Activated T-helper 1 cell treated with anti-CD3 and anti-CD28 coated beads, Interleukin-12 subunit alpha, Interleukin-12 subunit beta, Interleukin-2, Interleukin-4 antibody, amounts not matched to agents 30 ng/mL and 10 ng/mL and 1 ng/mL, durations not matched to agents 14 hours and 24 hours and 36 hours (primary cell): ENCODE results near the gene PIGL. TPM values are rescaled to one million over a fixed set of nuclear protein-coding genes. Genes with fewer than 3 reads are reported as not detected.
"Not testable (repeated sequence)": the region's sequence is repeated elsewhere in the genome, so short reads cannot be mapped to it uniquely, and the experiment has no call there.

Source experiments
- DNase-seq: peaks from one replicate; pipeline ENCODE4 v3.0.0; 2021; ENCODE audit warnings: low spot score
- H3K27ac Mint-ChIP-seq: one replicate; pipeline ENCODE4 v1.8.0; 2021; ENCODE audit warnings: mild to moderate bottlenecking, mixed read lengths
- H3K27me3 Mint-ChIP-seq: one replicate; pipeline ENCODE4 v1.8.0; 2022; ENCODE audit warnings: mild to moderate bottlenecking, moderate library complexity, mixed read lengths; ENCODE audit not compliant: insufficient read depth
- H3K36me3 Mint-ChIP-seq: one replicate; pipeline ENCODE4 v1.8.0; 2021; ENCODE audit warnings: low read depth, mixed read lengths
- H3K4me1 Mint-ChIP-seq: one replicate; pipeline ENCODE4 v1.8.0; 2021; ENCODE audit warnings: low read depth, mixed read lengths
- H3K4me3 Mint-ChIP-seq: one replicate; pipeline ENCODE4 v1.8.0; 2021; ENCODE audit warnings: mild to moderate bottlenecking, moderate library complexity, mixed read lengths
- H3K9me3 Mint-ChIP-seq: one replicate; pipeline ENCODE4 v1.8.0; 2021; ENCODE audit warnings: mixed read lengths
- intact Hi-C: fragments of 100-400 bp; cut with micrococcal nuclease; formaldehyde crosslinking; loops from one replicate; pipeline ENCODE4 v1.15.1; 2024
- total RNA-seq: library from RNA; stranded (reverse); gene quantifications from 2 replicates; pipeline ENCODE4 v1.2.3, GENCODE V29; 2022

The PIGL gene
- total RNA-seq, 1 donor from 2014 or later = 45.7 TPM

DNA sequence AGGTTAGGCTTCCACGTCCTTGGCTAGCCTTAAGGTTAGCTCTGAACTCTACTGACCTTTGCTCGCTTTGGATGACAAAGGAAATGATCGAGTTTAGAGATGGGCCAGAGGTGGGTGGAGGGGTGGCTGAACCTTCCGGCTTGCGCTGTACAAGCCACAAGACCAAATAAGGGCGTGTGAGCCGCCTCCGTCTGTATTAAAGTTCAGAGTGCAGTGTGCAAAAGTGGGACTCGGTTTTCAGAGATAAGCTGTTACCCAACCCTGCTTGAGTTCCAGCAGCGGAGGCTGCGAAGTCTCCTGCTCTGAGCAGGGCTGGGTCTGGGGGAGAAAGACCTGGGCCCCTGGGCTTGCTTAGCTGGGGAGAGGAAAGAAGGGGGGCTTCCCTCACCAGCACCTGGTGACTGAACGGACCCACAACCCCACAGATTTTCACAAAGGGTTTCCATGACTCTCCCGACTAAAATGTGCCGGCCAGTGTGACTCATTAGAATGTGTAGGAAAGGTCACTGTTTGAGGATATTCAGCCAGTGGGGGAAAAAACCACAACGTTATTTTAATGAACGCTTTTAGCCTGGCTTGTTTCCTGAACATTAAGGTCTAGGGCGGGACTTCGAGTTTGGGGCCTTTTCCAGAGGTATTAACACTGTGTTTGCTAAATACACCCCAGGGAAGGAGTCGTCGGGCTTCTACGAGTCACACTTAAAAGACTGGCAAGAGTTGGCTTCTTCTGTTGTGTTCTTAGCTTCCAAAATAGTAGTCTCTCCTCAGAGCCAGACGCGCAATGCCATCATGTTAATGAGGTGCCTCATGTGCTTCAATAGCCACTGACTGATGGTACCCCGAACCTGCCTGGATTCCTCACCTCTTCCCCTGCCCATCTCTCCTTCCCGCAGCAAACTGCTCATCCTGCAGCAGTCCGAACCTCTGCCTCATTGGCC, 69.3 kb downstream of the PIGL start:
- intact Hi-C loops = loop anchor here (1.0 to 5.0 kb wide), 7 partner anchors 57 to 251 kb away; partner anchors contain the start of genes CENPV, NCOR1 and UBB
- Mint-ChIP-seq H3K36me3 (peaks cover 12% of the 10 kb centered on the region), H3K27ac (peak overlapping the region; percentile 99), H3K27me3 (no peaks in the 10 kb centered on the region), H3K4me3 (peak overlapping the region; percentile 73), H3K9me3 (no peaks in the 10 kb centered on the region), H3K4me1 (peaks cover 48% of the 10 kb centered on the region)
- peak; percentile 75 for DNase-seq

GRCh38 chr17:16286947-16287562, 70.0 kb downstream of the PIGL start:
- peaks cover 48% of the 10 kb centered on the region for H3K4me1 Mint-ChIP-seq
- peak overlapping the region; percentile 73 for H3K4me3 Mint-ChIP-seq
- no peak for DNase-seq
- H3K27me3 Mint-ChIP-seq = no peaks in the 10 kb centered on the region
- H3K27ac Mint-ChIP-seq = peak overlapping the region; percentile 99
- intact Hi-C loops = loop anchor here (1.0 to 5.0 kb wide), 7 partner anchors 58 to 250 kb away; partner anchors contain the start of genes CENPV, NCOR1 and UBB
- H3K36me3 Mint-ChIP-seq = peaks cover 12% of the 10 kb centered on the region
- no peaks in the 10 kb centered on the region for H3K9me3 Mint-ChIP-seq

GRCh38 chr17:16287563-16288027, 70.6 kb downstream of the PIGL start:
- Mint-ChIP-seq H3K4me3 (peak overlapping the region; percentile 73), H3K9me3 (no peaks in the 10 kb centered on the region), H3K27me3 (no peaks in the 10 kb centered on the region), H3K27ac (peak overlapping the region; percentile 99), H3K36me3 (peaks cover 15% of the 10 kb centered on the region), H3K4me1 (peaks cover 48% of the 10 kb centered on the region)
- DNase-seq = no peak
- intact Hi-C loops = loop anchor here (2.0 to 5.0 kb wide), 3 partner anchors 65 to 250 kb away; partner anchors contain the start of gene CENPV

DNA sequence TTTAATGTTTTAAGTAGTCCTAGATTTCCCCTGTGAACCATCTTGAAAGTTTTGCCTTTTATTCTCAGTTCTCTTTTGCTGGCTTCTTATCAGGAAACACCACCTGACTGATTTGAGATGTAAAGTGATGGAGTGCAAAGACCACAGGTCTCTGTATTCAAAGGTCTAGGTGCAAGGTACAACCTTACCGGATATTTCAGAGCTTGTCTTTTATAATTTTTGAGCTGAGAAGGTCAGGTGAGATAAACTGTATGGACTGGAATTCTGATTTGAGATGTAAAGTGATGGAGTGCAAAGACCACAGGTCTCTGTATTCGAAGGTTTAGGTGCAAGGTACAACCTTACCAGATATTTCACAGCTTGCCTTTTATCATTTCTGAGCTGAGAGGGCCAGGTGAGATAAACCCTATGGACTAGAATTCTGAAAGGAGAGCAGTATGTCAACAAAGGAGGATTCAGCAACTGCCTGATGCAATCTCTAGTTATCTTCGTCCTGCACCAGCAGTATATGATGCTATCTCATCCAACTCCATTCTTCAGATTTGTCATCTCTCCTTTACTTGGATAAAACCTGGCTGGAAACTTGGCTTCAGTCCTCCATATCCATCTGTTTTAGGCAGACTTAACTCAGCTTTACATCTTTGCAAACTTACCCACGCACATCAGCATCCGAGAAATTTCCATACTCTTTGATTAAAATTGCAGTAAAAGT, 72.0 kb downstream of the PIGL start:
- no peaks in the 10 kb centered on the region for H3K9me3 Mint-ChIP-seq
- peaks cover 16% of the 10 kb centered on the region for H3K36me3 Mint-ChIP-seq
- no peaks in the 10 kb centered on the region for H3K27me3 Mint-ChIP-seq
- H3K4me1 Mint-ChIP-seq = peaks cover 48% of the 10 kb centered on the region
- H3K27ac Mint-ChIP-seq = no peak overlapping the region
- H3K4me3 Mint-ChIP-seq = peak overlapping the region; percentile 17
- intact Hi-C loops = loop anchor here (5.0 kb wide), 1 partner anchor 248 kb away; no protein-coding TSS in a partner anchor
- no peak for DNase-seq

DNA sequence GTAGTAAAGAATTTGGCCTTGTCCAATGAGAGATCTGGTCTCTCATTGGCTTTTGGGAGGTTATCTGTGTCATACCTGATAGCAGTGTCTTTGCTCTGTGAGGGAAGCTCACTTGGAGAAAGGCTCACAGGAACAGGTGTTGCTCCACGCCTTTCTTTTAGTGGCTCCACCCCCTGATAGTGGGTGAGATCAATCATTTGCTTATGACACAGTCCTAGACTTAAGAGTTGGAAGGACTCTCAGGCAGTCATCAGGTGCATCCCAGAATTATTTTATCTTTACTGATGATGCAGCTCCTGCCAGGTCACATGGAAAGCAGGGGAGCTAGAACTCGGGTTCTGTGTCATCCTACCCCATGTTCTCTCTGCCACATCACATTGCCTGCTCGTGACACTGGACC, 76.9 kb downstream of the PIGL start:
- no peaks in the 10 kb centered on the region for H3K9me3 Mint-ChIP-seq
- intact Hi-C loops = no loop called here
- no peaks in the 10 kb centered on the region for H3K27me3 Mint-ChIP-seq
- no peak for DNase-seq
- H3K4me3 Mint-ChIP-seq = no peak overlapping the region
- H3K36me3 Mint-ChIP-seq = peaks cover 5% of the 10 kb centered on the region
- peak overlapping the region; percentile 27 for H3K27ac Mint-ChIP-seq
- H3K4me1 Mint-ChIP-seq = peaks cover 6% of the 10 kb centered on the region

GRCh38 chr17:16294560-16294959, 77.5 kb downstream of the PIGL start:
- H3K4me3 Mint-ChIP-seq = no peak overlapping the region

DNA sequence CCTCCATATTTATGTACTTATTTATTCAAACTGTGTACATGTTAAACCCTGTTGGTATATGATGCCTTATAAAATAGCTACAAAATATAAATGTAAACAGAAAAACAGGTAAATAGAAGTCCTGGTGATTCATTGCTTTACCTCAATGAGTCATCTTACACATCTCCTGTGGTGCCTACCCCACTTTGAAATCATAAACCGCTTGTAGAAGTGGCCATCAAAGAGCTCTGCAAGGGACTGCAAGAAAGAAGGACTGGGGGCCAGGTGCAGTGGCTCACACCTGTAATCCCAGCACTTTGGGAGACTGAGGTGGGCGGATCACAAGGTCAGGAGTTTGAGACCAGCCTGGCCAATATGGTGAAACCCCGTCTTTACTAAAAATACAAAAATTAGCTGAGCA, 79.1 kb downstream of the PIGL start:
- H3K27ac Mint-ChIP-seq, H3K9me3 Mint-ChIP-seq, DNase-seq, intact Hi-C loops, H3K4me1 Mint-ChIP-seq, H3K4me3 Mint-ChIP-seq, H3K36me3 Mint-ChIP-seq, H3K27me3 Mint-ChIP-seq: not testable (repeated sequence)

More at GRCh38 chr17:16294560-16294959, 77.5 kb downstream of the PIGL start:
- H3K4me1 Mint-ChIP-seq = no peaks in the 10 kb centered on the region
- H3K27me3 Mint-ChIP-seq = no peaks in the 10 kb centered on the region
- no peak for DNase-seq
- intact Hi-C loops = no loop called here
- H3K36me3 Mint-ChIP-seq = peaks cover 5% of the 10 kb centered on the region
- H3K27ac Mint-ChIP-seq = no peak overlapping the region
- H3K9me3 Mint-ChIP-seq = no peaks in the 10 kb centered on the region

DNA sequence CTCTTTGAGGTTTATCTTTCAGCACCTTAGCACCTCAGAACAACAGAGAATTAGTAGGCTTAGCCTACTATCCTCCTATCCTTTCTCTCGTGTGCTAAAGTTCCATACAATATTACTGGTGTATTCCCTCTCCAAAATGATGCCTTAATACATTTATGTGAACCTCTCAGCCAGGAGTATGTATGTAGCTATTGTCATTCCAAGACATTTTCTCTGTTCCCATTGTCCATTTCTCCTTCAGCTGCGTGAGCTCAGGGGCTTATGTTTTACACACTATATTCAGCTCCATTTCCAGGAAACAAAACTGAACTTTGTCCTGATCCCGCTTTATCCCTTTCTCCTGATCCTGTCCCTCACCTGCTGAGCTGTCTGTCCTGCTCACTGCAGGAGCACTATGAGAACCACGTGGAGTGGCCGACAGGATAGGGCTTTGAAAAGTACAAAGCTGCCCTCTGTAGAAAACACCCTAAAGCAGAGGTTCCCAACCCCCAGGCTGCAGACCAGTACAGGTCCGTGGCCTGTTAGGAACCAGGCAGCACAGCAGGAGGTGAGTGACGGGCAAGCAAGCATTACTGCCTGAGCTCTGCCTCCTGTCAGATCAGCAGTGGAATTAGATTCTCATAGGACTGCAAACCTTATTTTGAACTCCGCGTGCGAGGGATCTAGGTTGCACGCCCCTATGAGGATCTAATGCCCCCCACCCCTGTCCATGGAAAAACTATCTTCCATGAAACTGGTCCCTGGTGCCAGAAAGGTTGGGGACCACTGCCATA, 80.5 kb downstream of the PIGL start:
- intact Hi-C loops = no loop called here
- H3K27ac Mint-ChIP-seq = no peak overlapping the region

DNA sequence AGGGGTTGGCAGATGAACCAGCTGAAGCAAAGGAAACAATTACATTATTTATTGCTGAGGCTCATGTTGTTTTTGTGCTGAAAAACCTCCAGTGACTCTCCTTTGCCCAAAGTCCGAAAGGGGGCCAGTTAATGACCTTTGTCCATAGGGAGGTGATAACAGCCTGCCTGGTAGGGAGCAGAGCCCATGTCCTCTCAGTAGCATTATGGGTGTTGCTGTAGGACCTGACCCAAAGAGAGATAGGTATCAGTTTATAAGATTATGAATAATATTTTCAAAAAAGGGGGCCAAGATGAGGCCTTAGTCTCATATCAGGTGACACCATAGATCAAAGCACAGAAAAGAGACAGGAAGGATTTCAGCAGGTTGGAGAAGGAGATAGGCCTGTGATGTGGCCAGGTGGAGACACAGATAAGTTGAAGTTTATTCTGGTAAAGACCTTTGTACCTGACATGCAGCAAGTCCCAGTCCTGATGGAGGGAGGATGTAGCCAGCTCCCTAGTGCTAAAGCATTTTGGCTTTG, 81.2 kb downstream of the PIGL start:
- Mint-ChIP-seq H3K4me3 (no peak overlapping the region), H3K4me1 (peaks cover 4% of the 10 kb centered on the region), H3K36me3 (peaks cover 3% of the 10 kb centered on the region), H3K9me3 (no peaks in the 10 kb centered on the region), H3K27ac (no peak overlapping the region), H3K27me3 (no peaks in the 10 kb centered on the region)
- intact Hi-C loops = no loop called here
- no peak for DNase-seq

More for the DNA sequence above, 80.5 kb downstream of the PIGL start:
- H3K36me3 Mint-ChIP-seq = peaks cover 4% of the 10 kb centered on the region
- H3K27me3 Mint-ChIP-seq = no peaks in the 10 kb centered on the region
- peaks cover 4% of the 10 kb centered on the region for H3K4me1 Mint-ChIP-seq
- H3K4me3 Mint-ChIP-seq = no peak overlapping the region
- no peak for DNase-seq
- H3K9me3 Mint-ChIP-seq = no peaks in the 10 kb centered on the region

- Mint-ChIP-seq H3K9me3 (no peaks in the 10 kb centered on the region), H3K27me3 (no peaks in the 10 kb centered on the region), H3K4me1 (peaks cover 4% of the 10 kb centered on the region), H3K36me3 (peaks cover 3% of the 10 kb centered on the region), H3K4me3 (no peak overlapping the region), H3K27ac (no peak overlapping the region)
- intact Hi-C loops = no loop called here
- no peak for DNase-seq
Observed at GRCh38 chr17:16300554-16300953, 83.5 kb downstream of the PIGL start.

GRCh38 chr17:16301963-16302855, 85.2 kb downstream of the PIGL start:
- Mint-ChIP-seq H3K27me3 (no peaks in the 10 kb centered on the region), H3K36me3 (peaks cover 3% of the 10 kb centered on the region), H3K27ac (no peak overlapping the region), H3K4me3 (no peak overlapping the region), H3K4me1 (peaks cover 4% of the 10 kb centered on the region), H3K9me3 (no peaks in the 10 kb centered on the region)
- DNase-seq = no peak
- intact Hi-C loops = no loop called here
